Mesothelial cell of epicardium (in vitro differentiated cells): Measurements from ENCODE around the gene IL12RB2. TPM values are rescaled to one million over a fixed set of nuclear protein-coding genes. Genes with fewer than 3 reads are reported as not detected.

Experiments
- DNase-seq, 2 experiments: peaks; one replicate each; pipeline ENCODE4 v3.0.0; 2021; ENCODE audit warnings: low spot score in 2 of 2; ENCODE audit not compliant: unreplicated experiment in 2 of 2
- H3K27ac Mint-ChIP-seq: 2 replicates; pipeline ENCODE4 v1.8.0; 2021; ENCODE audit warnings: mixed read lengths
- H3K27me3 Mint-ChIP-seq: 2 replicates; pipeline ENCODE4 v1.8.0; 2021; ENCODE audit warnings: low read depth, mixed read lengths
- H3K36me3 Mint-ChIP-seq: 2 replicates; pipeline ENCODE4 v1.8.0; 2021; ENCODE audit warnings: mixed read lengths
- H3K4me1 Mint-ChIP-seq: 2 replicates; pipeline ENCODE4 v1.8.0; 2021; ENCODE audit warnings: mixed read lengths
- H3K4me3 Mint-ChIP-seq: 2 replicates; pipeline ENCODE4 v1.8.0; 2021; ENCODE audit warnings: mild to moderate bottlenecking, moderate library complexity, mixed read lengths
- H3K9me3 Mint-ChIP-seq: 2 replicates; pipeline ENCODE4 v1.8.0; 2021; ENCODE audit warnings: mixed read lengths
- CTCF ChIP-seq: fragments of 200-600 bp; sonication (generic); IDR thresholded peaks from one replicate; pipeline ENCODE4 v1.5.0; 2021; ENCODE audit warnings: antibody characterized with exemption; ENCODE audit not compliant: unreplicated experiment
- total RNA-seq: library from RNA; stranded (reverse); gene quantifications from 3 replicates; pipeline ENCODE4 v1.2.1, GENCODE V29; 2021

The IL12RB2 gene
- total RNA-seq, 1 donor from 2014 or later = 0.34 TPM

- DNase-seq = no peak
- Mint-ChIP-seq H3K9me3 (peaks cover 27% of the 10 kb centered on the region), H3K4me3 (no peak overlapping the region), H3K27ac (no peak overlapping the region), H3K27me3 (peaks cover 2% of the 10 kb centered on the region), H3K36me3 (no peaks in the 10 kb centered on the region), H3K4me1 (no peaks in the 10 kb centered on the region)
- TF ChIP-seq CTCF = no peak
These were observed 38.6 kb upstream of the IL12RB2 start for GRCh38 chr1:67269061-67269460.

GRCh38 chr1:67270541-67270940 lies 37.1 kb upstream of the IL12RB2 start:
- DNase-seq = no peak
- H3K4me3 Mint-ChIP-seq = no peak overlapping the region
- no peak overlapping the region for H3K27ac Mint-ChIP-seq
- peaks cover 2% of the 10 kb centered on the region for H3K27me3 Mint-ChIP-seq
- H3K4me1 Mint-ChIP-seq = no peaks in the 10 kb centered on the region
- peaks cover 29% of the 10 kb centered on the region for H3K9me3 Mint-ChIP-seq
- TF ChIP-seq CTCF = no peak
- H3K36me3 Mint-ChIP-seq = no peaks in the 10 kb centered on the region

- TF ChIP-seq CTCF = no peak
- H3K27ac Mint-ChIP-seq = no peak overlapping the region
- H3K9me3 Mint-ChIP-seq = peaks cover 43% of the 10 kb centered on the region
- H3K36me3 Mint-ChIP-seq = no peaks in the 10 kb centered on the region
- peaks cover 5% of the 10 kb centered on the region for H3K27me3 Mint-ChIP-seq
- H3K4me3 Mint-ChIP-seq = no peak overlapping the region
- no peaks in the 10 kb centered on the region for H3K4me1 Mint-ChIP-seq
- no peak for DNase-seq
These were observed 34.1 kb upstream of the IL12RB2 start for GRCh38 chr1:67273591-67273990.

- peaks cover 43% of the 10 kb centered on the region for H3K9me3 Mint-ChIP-seq
- no peak overlapping the region for H3K4me3 Mint-ChIP-seq
- no peak for TF ChIP-seq CTCF
- H3K27me3 Mint-ChIP-seq = peaks cover 5% of the 10 kb centered on the region
- no peaks in the 10 kb centered on the region for H3K4me1 Mint-ChIP-seq
- H3K36me3 Mint-ChIP-seq = no peaks in the 10 kb centered on the region
- H3K27ac Mint-ChIP-seq = no peak overlapping the region
- DNase-seq = no peak
These were observed 32.9 kb upstream of the IL12RB2 start for GRCh38 chr1:67274623-67275325.

GRCh38 chr1:67280696-67281095 lies 27.0 kb upstream of the IL12RB2 start:
- Mint-ChIP-seq H3K36me3 (no peaks in the 10 kb centered on the region), H3K4me1 (peaks cover 7% of the 10 kb centered on the region), H3K27me3 (peaks cover 2% of the 10 kb centered on the region)

More at GRCh38 chr1:67280696-67281095, 27.0 kb upstream of the IL12RB2 start:
- Mint-ChIP-seq H3K27ac (no peak overlapping the region), H3K4me3 (no peak overlapping the region), H3K9me3 (peaks cover 12% of the 10 kb centered on the region)
- DNase-seq = no peak
- no peak for TF ChIP-seq CTCF
